Gastrocnemius medialis (tissue), 4 donors: ENCODE data around the gene ABR. TPM values are rescaled to one million over a fixed set of nuclear protein-coding genes. Genes with fewer than 3 reads are reported as not detected.

Experiments used
- ATAC-seq, 2 donors: fragments of 150-250 bp; one replicate each; pipeline ENCODE4 v1.9.1; 2016
- DNase-seq, 2 donors: peaks; one replicate each; pipeline ENCODE4 v3.0.0-alpha.2; 2019
- H3K27ac ChIP-seq, 4 donors: fragments of 200-600 bp; sonication (generic); 1 replicate in 1 of 4; 2 replicates in 3 of 4; pipeline ENCODE4 v1.5.1; 2016 to 2018; ENCODE audit warnings: mild to moderate bottlenecking in 2 of 4, moderate library complexity in 1 of 4
- H3K27me3 ChIP-seq, 3 donors: fragments of 200-600 bp; sonication (generic) in 2 of 3; 1 replicate in 1 of 3; 2 replicates in 2 of 3; pipeline versions ENCODE4 v1.5.1 to v1.6.0; 2016 to 2019; ENCODE audit warnings: mild to moderate bottlenecking in 1 of 3, moderate library complexity in 1 of 3
- H3K36me3 ChIP-seq, 2 donors: fragments of 200-600 bp; sonication (generic) in 1 of 2; one replicate each; pipeline ENCODE4 v1.5.1; 2017 to 2018
- H3K4me1 ChIP-seq, 2 donors: fragments of 200-600 bp; sonication (generic) in 1 of 2; one replicate each; pipeline ENCODE4 v1.5.1; 2016 to 2017; ENCODE audit warnings: mild to moderate bottlenecking in 2 of 2
- H3K4me3 ChIP-seq, 4 donors: fragments of 200-600 bp; sonication (generic) in 3 of 4; 1 replicate in 1 of 4; 2 replicates in 3 of 4; pipeline ENCODE4 v1.5.1; 2016 to 2019; ENCODE audit warnings: mild to moderate bottlenecking in 2 of 4
- H3K9me3 ChIP-seq, 3 donors: fragments of 200-600 bp; sonication (generic) in 2 of 3; 1 replicate in 1 of 3; 2 replicates in 2 of 3; pipeline ENCODE4 v1.5.1; 2016 to 2019
- POLR2A ChIP-seq, 2 donors: fragments of 450-650 bp; IDR thresholded peaks; one replicate each; pipeline ENCODE4 v1.6.1; 2017; ENCODE audit warnings: antibody characterized with exemption in 2 of 2, mild to moderate bottlenecking in 2 of 2, moderate library complexity in 2 of 2
- in situ Hi-C, 4 donors: fragments of 200-750 bp; cut with MboI; loops; one replicate each; pipeline versions ENCODE4 v1.15.0 to v1.8.0; 2017; ENCODE audit warnings: low sequenced_read_pairs in 4 of 4
- intact Hi-C: fragments of 100-400 bp; cut with DNase I; formaldehyde crosslinking; loops from one replicate; pipeline ENCODE4 v1.15.1; 2023; ENCODE audit warnings: low total_unique reads
- total RNA-seq, 4 donors: library from RNA; depleted of rRNA; stranded (reverse); fragments of >200 nt; gene quantifications; one replicate each; pipeline versions ENCODE4 v1.1.0 to v1.2.3, GENCODE V29; 2016
- TF ChIP-seq, protein P1 (sequence below), 5 experiments: fragments of 450-650 bp in 3 of 5; fragments of 200-600 bp in 2 of 5; sonication (generic) in 2 of 5; IDR thresholded peaks in 4 of 5; conservative IDR thresholded peaks in 1 of 5; 1 replicate in 4 of 5; 2 replicates in 1 of 5; pipeline ENCODE4 v1.5.1; 2016 to 2019; ENCODE audit warnings: antibody characterized with exemption in 5 of 5, mild to moderate bottlenecking in 3 of 5, moderate library complexity in 3 of 5

The ABR gene
- total RNA-seq, 4 donors from 2014 or later: 9.7 to 15.4 (median 12.8) TPM

DNA sequence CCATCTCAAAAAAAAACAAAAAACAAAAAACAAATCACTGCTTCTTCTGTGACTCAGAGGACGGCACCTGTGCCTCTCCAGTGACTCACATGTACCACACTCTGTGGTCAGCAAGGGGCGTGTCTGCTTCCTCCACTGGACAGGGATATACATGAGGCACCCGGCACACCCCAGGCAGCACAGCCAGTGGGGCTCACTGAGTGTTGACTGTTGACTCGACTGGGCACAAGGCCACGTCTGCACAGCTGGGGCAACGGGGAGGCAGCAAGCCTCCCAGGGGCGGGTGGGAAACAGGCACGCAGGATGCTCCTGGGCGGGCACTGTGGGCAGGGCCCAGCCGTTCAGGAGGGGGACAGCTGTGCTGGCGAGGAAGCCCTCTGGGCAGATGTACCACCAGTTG, 118.8 kb downstream of the ABR start:
- peaks cover 2 to 3% of the 10 kb centered on the region in 2 donors for H3K4me1 ChIP-seq
- H3K27ac ChIP-seq: peak overlapping the region; percentile 29 to 65 (median 64)
- H3K27me3 ChIP-seq: no peaks in the 10 kb centered on the region
- no peak overlapping the region for H3K4me3 ChIP-seq
- intact Hi-C loops: no loop called here
- H3K9me3 ChIP-seq: no peaks in the 10 kb centered on the region
- in situ Hi-C loops: no loop called here
- H3K36me3 ChIP-seq: peaks cover 0 to 7% of the 10 kb centered on the region in 2 donors
- ATAC-seq (peak; percentile 76 to 94), DNase-seq (peak; percentile 78 to 81)
- TF ChIP-seq, protein P1, sequence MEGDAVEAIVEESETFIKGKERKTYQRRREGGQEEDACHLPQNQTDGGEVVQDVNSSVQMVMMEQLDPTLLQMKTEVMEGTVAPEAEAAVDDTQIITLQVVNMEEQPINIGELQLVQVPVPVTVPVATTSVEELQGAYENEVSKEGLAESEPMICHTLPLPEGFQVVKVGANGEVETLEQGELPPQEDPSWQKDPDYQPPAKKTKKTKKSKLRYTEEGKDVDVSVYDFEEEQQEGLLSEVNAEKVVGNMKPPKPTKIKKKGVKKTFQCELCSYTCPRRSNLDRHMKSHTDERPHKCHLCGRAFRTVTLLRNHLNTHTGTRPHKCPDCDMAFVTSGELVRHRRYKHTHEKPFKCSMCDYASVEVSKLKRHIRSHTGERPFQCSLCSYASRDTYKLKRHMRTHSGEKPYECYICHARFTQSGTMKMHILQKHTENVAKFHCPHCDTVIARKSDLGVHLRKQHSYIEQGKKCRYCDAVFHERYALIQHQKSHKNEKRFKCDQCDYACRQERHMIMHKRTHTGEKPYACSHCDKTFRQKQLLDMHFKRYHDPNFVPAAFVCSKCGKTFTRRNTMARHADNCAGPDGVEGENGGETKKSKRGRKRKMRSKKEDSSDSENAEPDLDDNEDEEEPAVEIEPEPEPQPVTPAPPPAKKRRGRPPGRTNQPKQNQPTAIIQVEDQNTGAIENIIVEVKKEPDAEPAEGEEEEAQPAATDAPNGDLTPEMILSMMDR (IDR thresholded peaks at IDR 0.05 in 4 of 5, conservative IDR thresholded peaks at IDR 0.05 in 1 of 5): no peak
- TF ChIP-seq POLR2A (IDR thresholded peaks at IDR 0.05): peak; percentile 11 to 52

DNA sequence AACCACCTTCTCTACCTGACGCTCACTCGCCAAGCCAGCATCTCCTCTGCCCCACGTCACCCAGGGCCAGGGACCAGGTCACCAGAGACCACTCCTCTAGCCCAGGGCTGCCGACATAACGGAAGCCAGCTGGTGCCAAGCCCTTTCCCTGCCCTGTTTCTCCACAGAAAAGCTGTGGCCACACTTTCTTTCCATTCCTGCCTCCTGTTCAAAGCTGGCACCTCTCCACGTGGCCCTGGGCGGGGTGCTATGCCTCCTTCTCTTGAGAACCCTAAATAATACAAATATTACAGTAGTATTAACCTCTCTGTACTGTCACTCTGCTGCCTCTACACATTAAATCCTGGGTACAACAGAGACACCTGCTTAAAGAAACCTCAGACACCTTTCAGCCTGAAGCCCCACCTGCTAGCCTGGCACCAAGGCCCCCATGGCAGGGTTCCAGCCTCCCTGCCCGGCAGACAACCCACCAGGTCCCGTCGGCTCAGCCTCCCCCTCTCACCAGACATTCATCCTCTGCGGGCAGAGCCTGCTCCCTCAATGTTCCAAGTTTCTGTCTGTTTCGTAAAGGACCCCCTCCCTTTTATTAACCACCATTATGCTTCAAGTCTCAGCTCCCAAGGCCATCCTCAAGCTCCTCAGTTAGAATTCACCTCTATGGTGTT, 120.5 kb downstream of the ABR start:
- peaks cover 5 to 6% of the 10 kb centered on the region in 2 donors for H3K4me1 ChIP-seq
- no peaks in the 10 kb centered on the region for H3K9me3 ChIP-seq
- no peaks in the 10 kb centered on the region for H3K27me3 ChIP-seq
- intact Hi-C loops (no loop called here), in situ Hi-C loops (loop anchor here in 1 of 4 donors (5.0 kb wide), 1 partner anchor 57 kb away; no protein-coding TSS in a partner anchor)
- TF ChIP-seq, protein P1 (IDR thresholded peaks at IDR 0.05 in 4 of 5, conservative IDR thresholded peaks at IDR 0.05 in 1 of 5): no peak
- no peak for TF ChIP-seq POLR2A (IDR thresholded peaks at IDR 0.05)
- DNase-seq (no peak), ATAC-seq (no peak)
- peaks cover 0 to 7% of the 10 kb centered on the region in 2 donors for H3K36me3 ChIP-seq
- H3K27ac ChIP-seq: peak overlapping the region in 1 of 4 donors; percentile 2
- no peak overlapping the region for H3K4me3 ChIP-seq

DNA sequence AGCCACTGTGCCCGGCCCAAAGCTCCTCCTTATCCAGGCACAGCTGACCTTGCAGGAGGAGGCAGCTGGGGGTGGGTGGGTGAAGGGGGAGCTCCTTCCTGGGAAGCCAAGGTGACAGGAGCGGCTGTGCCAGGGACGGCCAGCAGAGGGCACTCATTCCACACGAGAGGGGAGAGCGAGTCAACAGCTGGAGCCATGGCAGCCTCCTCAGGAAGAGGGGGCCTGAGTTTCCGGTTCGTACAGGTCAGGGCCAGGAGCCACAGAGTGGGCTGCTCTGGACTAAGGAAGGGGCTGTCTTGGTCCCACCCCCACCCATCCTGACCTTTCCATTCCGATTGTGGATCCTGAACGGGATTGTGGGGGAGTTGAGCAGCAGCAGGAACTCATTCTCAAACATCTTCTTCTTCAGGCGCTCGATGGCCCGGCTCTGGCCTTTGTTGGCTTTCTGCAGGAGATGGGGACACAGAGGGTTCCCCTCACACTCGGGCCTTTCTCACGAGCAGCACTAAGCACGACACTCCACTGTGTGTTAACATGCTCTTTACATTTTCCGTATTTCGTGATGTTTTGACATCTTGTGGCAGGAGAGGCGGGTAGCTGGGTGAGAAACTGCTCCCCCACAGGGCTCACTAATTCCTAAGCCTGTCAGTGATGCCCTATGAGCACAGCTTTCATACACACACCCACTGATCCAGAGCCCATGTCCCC, 121.2 kb downstream of the ABR start:
- Histone ChIP-seq H3K4me3 (no peak overlapping the region), H3K9me3 (no peaks in the 10 kb centered on the region), H3K27me3 (no peaks in the 10 kb centered on the region), H3K36me3 (peaks cover 0 to 7% of the 10 kb centered on the region in 2 donors), H3K27ac (no peak overlapping the region), H3K4me1 (peaks cover 5 to 6% of the 10 kb centered on the region in 2 donors)
- intact Hi-C loops (no loop called here), in situ Hi-C loops (loop anchor here in 1 of 4 donors (5.0 kb wide), 1 partner anchor 56 kb away; no protein-coding TSS in a partner anchor)
- TF ChIP-seq, protein P1 (IDR thresholded peaks at IDR 0.05 in 4 of 5, conservative IDR thresholded peaks at IDR 0.05 in 1 of 5): peak in 4 of 5 experiments; percentile 9 to 59 (median 25)
- TF ChIP-seq POLR2A (IDR thresholded peaks at IDR 0.05): no peak
- ATAC-seq: no peak
- DNase-seq: no peak

DNA sequence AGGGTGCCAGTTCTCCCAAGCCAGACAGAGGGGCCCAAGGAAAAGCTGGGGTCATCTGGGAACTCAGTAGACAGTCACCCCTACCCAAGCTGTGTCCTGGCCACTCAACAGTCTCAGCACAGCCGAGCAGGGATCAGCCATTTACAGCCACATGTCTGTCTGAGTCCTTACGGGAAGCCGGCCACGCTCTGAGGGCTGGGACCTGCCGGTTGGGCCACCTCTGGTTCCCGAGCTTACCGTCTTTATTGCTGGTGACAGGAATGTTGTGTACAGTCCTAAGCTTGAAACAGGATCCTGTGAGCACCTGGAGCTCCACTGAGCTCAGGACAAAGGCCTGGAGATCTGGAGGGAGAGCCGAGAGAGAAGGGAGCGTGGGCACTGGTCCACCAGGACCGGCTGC, 123.0 kb downstream of the ABR start:
- DNase-seq (no peak), ATAC-seq (no peak)
- H3K9me3 ChIP-seq: no peaks in the 10 kb centered on the region
- peak overlapping the region in 3 of 4 donors; percentile 27 to 58 (median 37) for H3K27ac ChIP-seq
- H3K4me3 ChIP-seq: no peak overlapping the region
- intact Hi-C loops (loop anchor here (1.0 to 2.0 kb wide), 3 partner anchors 60 to 912 kb away; partner anchors contain the start of gene TIMM22), in situ Hi-C loops (loop anchor here in 1 of 4 donors (5.0 kb wide), 1 partner anchor 54 kb away; no protein-coding TSS in a partner anchor)
- TF ChIP-seq, protein P1 (IDR thresholded peaks at IDR 0.05 in 4 of 5, conservative IDR thresholded peaks at IDR 0.05 in 1 of 5): no peak
- peaks cover 5 to 6% of the 10 kb centered on the region in 2 donors for H3K4me1 ChIP-seq
- no peaks in the 10 kb centered on the region for H3K27me3 ChIP-seq
- H3K36me3 ChIP-seq: peaks cover 0 to 7% of the 10 kb centered on the region in 2 donors
